Measurements from ENCODE around the gene TRIM71.
"Not testable (repeated sequence)": the region's sequence is repeated elsewhere in the genome, so short reads cannot be mapped to it uniquely, and the experiment has no call there.

TRIM71 gene

GRCh38 chr3:32820430-32820829 lies 2.6 kb downstream of the TRIM71 start:
- DNase-seq, result no peak

GRCh38 chr3:32820971-32821685 lies 3.3 kb downstream of the TRIM71 start:
- no peak for DNase-seq

GRCh38 chr3:32821686-32822296 lies 4.0 kb downstream of the TRIM71 start:
- no peak for DNase-seq

GRCh38 chr3:32822609-32823498 lies 5.1 kb downstream of the TRIM71 start:
- DNase-seq, result no peak

GRCh38 chr3:32823641-32824184 lies 5.9 kb downstream of the TRIM71 start:
- DNase-seq, result not testable (repeated sequence)

GRCh38 chr3:32825601-32826375 lies 8.0 kb downstream of the TRIM71 start:
- no peak for DNase-seq

- DNase-seq, result no peak
Measured at GRCh38 chr3:32831062-32831461, 13.3 kb downstream of the TRIM71 start.

- no peak for DNase-seq
Measured at GRCh38 chr3:32831791-32832190, 14.0 kb downstream of the TRIM71 start.

- DNase-seq, result no peak
Measured at GRCh38 chr3:32832193-32832592, 14.4 kb downstream of the TRIM71 start.

GRCh38 chr3:32835049-32835371 lies 17.2 kb downstream of the TRIM71 start:
- no peak for DNase-seq

GRCh38 chr3:32835961-32836360 lies 18.2 kb downstream of the TRIM71 start:
- DNase-seq, result no peak

- no peak for DNase-seq
Measured at GRCh38 chr3:32836601-32837000, 18.8 kb downstream of the TRIM71 start.

- no peak for DNase-seq
Measured at GRCh38 chr3:32837366-32837765, 19.6 kb downstream of the TRIM71 start.

- no peak for DNase-seq
Measured at GRCh38 chr3:32837789-32838188, 20.0 kb downstream of the TRIM71 start.

GRCh38 chr3:32839714-32840085 lies 21.9 kb downstream of the TRIM71 start:
- no peak for DNase-seq

GRCh38 chr3:32840086-32840841 lies 22.5 kb downstream of the TRIM71 start:
- DNase-seq, result no peak

- DNase-seq, result no peak
Measured at GRCh38 chr3:32841341-32841740, 23.5 kb downstream of the TRIM71 start.

- no peak for DNase-seq
Measured at GRCh38 chr3:32841867-32842470, 24.2 kb downstream of the TRIM71 start.

GRCh38 chr3:32842531-32842931 lies 24.7 kb downstream of the TRIM71 start:
- no peak for DNase-seq

GRCh38 chr3:32842987-32843386 lies 25.2 kb downstream of the TRIM71 start:
- no peak for DNase-seq

GRCh38 chr3:32843510-32844321 lies 25.9 kb downstream of the TRIM71 start:
- no peak for DNase-seq

Measured in NCI-H510A (cell line).